ENCODE measurements around the gene DLG5. TPM values are rescaled to one million over a fixed set of nuclear protein-coding genes. Genes with fewer than 3 reads are reported as not detected.

DLG5 gene
- total and polyA plus RNA-seq, 9 of the 15 experiments (the other 6 are each of a cell fraction or from before 2014, with no cell fraction given): 1.4 to 26.8 (median 11.2) TPM

- Histone ChIP-seq H3K36me3 (ENCODE audit: control insufficient read depth, insufficient read depth, low read length) (peaks cover 46% of the 10 kb centered on the region; the same call in 2 of the 3 replicates), H3K4me1 (replicated peaks in 1 of 2; ENCODE audit: control insufficient read depth in 2 of 2, insufficient read depth in 2 of 2, low read length in 2 of 2) (no peaks in the 10 kb centered on the region), H3K27ac (ENCODE audit: extremely low read depth, low read depth, low read length) (no peak overlapping the region), H3K4me2 (ENCODE audit: insufficient read depth, low read length) (no peak overlapping the region), H3K9me3 (replicated peaks; ENCODE audit: control insufficient read depth, insufficient read depth, low read depth, low read length) (no peaks in the 10 kb centered on the region), H4K20me1 (replicated peaks; ENCODE audit: control insufficient read depth, insufficient read depth, low read length) (no peaks in the 10 kb centered on the region), H3K79me2 (ENCODE audit: control insufficient read depth, insufficient read depth, low read length) (no peaks in the 10 kb centered on the region), H3K9ac (ENCODE audit: insufficient read depth in 1 of 2, low read depth in 2 of 2, low read length in 2 of 2) (no peak overlapping the region), H3K27me3 (ENCODE audit: control insufficient read depth in 2 of 2, insufficient read depth in 2 of 2, low read length in 2 of 2) (no peaks in the 10 kb centered on the region), H3K4me3 (no peak overlapping the region), H2AFZ (ENCODE audit: low read depth, low read length) (no peak overlapping the region), H3K9me1 (ENCODE audit: control insufficient read depth, insufficient read depth, low read length) (no peaks in the 10 kb centered on the region)
- intact Hi-C loops (cut with micrococcal nuclease): no loop called here
- POLR2A ChIA-PET: interaction anchor here (0.9 kb wide), 1 partner anchor 98 kb away, joined by 3 read pairs; no protein-coding TSS in a partner anchor
- ATAC-seq: no peak
- CTCF ChIA-PET (ENCODE audit: low intra/inter-chr PET ratio): no interaction called here
- FAIRE-seq: no peak
- in situ Hi-C loops (cut with MboI): no loop called here
- 56% methylated on average over 7 of the region's 7 CpGs for WGBS (ENCODE audit: insufficient coverage, low coverage, missing lambda C conversion rate)
- TF ChIP-seq, protein P1, sequence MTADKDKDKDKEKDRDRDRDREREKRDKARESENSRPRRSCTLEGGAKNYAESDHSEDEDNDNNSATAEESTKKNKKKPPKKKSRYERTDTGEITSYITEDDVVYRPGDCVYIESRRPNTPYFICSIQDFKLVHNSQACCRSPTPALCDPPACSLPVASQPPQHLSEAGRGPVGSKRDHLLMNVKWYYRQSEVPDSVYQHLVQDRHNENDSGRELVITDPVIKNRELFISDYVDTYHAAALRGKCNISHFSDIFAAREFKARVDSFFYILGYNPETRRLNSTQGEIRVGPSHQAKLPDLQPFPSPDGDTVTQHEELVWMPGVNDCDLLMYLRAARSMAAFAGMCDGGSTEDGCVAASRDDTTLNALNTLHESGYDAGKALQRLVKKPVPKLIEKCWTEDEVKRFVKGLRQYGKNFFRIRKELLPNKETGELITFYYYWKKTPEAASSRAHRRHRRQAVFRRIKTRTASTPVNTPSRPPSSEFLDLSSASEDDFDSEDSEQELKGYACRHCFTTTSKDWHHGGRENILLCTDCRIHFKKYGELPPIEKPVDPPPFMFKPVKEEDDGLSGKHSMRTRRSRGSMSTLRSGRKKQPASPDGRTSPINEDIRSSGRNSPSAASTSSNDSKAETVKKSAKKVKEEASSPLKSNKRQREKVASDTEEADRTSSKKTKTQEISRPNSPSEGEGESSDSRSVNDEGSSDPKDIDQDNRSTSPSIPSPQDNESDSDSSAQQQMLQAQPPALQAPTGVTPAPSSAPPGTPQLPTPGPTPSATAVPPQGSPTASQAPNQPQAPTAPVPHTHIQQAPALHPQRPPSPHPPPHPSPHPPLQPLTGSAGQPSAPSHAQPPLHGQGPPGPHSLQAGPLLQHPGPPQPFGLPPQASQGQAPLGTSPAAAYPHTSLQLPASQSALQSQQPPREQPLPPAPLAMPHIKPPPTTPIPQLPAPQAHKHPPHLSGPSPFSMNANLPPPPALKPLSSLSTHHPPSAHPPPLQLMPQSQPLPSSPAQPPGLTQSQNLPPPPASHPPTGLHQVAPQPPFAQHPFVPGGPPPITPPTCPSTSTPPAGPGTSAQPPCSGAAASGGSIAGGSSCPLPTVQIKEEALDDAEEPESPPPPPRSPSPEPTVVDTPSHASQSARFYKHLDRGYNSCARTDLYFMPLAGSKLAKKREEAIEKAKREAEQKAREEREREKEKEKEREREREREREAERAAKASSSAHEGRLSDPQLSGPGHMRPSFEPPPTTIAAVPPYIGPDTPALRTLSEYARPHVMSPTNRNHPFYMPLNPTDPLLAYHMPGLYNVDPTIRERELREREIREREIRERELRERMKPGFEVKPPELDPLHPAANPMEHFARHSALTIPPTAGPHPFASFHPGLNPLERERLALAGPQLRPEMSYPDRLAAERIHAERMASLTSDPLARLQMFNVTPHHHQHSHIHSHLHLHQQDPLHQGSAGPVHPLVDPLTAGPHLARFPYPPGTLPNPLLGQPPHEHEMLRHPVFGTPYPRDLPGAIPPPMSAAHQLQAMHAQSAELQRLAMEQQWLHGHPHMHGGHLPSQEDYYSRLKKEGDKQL (CRISPR knock-in tag; IDR thresholded peaks at IDR 0.05; ENCODE audit: borderline replicate concordance): no peak
- TF ChIP-seq XRCC4 (IDR thresholded peaks at IDR 0.05; ENCODE audit: extremely low read depth, insufficient read depth, insufficient read length): no peak
- TF ChIP-seq HMG20A (CRISPR knock-in tag; conservative IDR thresholded peaks at IDR 0.05): no peak
- TF ChIP-seq, protein P2, sequence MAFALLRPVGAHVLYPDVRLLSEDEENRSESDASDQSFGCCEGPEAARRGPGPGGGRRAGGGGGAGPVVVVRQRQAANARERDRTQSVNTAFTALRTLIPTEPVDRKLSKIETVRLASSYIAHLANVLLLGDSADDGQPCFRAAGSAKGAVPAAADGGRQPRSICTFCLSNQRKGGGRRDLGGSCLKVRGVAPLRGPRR (CRISPR knock-in tag; IDR thresholded peaks at IDR 0.05): no peak
- no peak for TF ChIP-seq ZKSCAN3 (CRISPR knock-in tag; IDR thresholded peaks at IDR 0.05)
- no peak for TF ChIP-seq STAT5B (CRISPR knock-in tag; IDR thresholded peaks at IDR 0.05)
- TF ChIP-seq HDAC2 (IDR thresholded peaks at IDR 0.05): no peak
- TF ChIP-seq ZNF644 (tag; IDR thresholded peaks at IDR 0.05; ENCODE audit: low read depth): no peak
- TF ChIP-seq ZNF76 (CRISPR knock-in tag; IDR thresholded peaks at IDR 0.05; ENCODE audit: borderline replicate concordance): no peak
- TF ChIP-seq RHOXF2B (CRISPR knock-in tag; conservative IDR thresholded peaks at IDR 0.05): no peak
- no peak for TF ChIP-seq E2F1 (CRISPR knock-in tag; IDR thresholded peaks at IDR 0.05)
- DNase-seq (ENCODE audit: extremely low read depth in 1 of 4, low spot score in 3 of 4): no peak
- BruUV-seq (replicated peaks): no TSS peak
These were observed 135.0 kb downstream of the DLG5 start for GRCh38 chr10:77791506-77791905.
